Astrocyte of the hippocampus (primary cell): ENCODE measurements around the gene DMBX1.
A peak's percentile ranks its signal among the peaks of the same experiment; 100 is the strongest.

Experiments used
- DNase-seq: peaks from one replicate; pipeline ENCODE4 v3.0.0; 2011; ENCODE audit warnings: low read depth, low spot score

The DMBX1 gene

DNA sequence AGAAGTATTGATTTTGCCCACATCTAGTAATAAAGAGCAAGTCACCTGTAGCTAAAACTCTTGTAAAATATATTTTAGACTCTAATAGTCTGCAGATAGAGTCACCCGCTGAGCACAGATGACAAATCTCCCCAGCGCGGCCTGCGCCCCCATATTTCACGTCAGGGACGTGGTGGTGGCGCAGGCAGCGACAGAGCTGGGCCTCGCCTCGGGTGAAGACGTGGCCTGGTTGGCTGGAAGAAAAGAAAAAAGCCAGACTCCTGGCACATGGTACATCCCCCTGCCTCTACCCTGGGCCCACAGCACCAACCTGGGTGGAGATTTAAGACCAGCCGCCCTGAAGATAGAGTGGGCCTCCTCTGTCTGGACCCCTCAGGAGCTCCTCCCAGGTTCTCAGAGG, 6.0 kb upstream of the DMBX1 start:
- DNase-seq = no peak

DNA sequence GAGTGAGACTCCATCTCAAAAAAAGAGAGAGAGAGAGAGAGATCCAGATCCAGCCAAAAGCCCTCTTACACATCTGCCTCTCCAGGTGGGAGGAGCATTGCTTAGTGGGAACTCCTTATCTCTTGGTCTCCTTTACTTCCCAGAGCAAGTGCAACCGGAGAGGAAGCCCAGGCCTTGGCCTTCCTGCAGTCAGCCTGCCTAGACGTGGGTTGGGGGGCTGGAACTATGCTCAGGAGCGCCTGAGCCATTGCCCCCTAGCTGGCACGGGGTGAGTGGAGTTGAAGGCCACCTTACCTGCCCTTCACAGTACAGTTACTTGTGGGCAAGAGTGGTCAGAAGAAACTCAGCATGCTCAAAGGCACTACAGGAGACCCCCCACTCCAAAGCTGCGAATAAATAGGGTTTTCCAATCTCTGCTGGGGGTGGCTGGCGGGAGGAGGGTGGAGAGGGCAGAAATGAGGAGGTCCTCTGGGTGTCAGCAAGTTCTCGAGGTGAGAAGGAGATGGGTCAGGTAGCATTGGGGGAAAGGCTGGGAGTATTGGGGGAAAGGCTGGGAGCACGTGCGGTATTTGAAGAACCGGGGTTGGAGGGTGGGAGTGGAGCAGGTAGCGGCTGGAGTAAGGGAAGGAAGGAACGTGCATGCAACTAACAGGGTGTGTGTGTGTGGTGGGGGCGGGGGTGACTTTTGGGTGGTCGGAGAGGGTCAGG, 4.7 kb upstream of the DMBX1 start:
- no peak for DNase-seq

DNA sequence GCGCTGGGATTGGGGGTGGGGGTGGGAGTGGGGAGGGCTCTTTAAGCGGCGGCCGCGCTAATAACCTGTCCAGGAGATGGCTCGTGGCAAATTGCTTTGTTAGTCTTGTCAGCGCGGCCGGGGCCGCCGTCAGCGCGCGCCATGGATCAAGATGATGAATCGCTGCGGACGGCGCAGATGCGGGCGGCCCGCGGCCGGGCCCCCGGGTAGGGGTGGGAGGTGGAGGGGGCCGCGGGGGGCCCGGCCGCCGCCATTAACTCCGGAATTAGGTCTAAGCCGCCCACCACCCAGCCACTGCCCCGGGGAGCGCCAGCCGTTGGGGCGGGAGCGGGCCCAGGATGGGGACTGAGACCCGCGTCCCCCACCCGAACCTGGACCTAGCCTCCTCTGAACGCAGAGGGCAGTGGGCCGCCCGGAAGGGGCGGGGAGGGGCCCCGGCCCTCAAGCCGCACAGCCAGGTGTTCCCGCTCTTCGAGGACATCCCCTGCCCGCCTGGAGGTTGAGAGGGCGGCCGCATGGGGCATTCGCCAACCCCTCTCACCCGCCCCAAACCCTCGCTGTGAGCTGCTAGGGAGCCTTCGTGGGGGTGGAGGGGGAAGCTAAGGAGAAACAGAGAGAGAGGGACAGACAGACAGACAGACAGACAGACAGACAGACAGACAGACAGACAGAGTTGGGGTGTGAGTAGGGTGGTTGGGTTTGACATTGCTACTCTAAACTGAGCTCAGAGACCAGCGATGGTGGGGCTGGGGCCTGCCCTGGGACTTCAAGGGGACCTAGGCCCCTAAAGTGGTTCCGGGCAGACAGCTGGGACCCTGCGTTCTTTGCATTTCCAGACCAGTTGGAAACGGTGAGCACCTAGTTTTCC, 3.8 kb upstream of the DMBX1 start:
- no peak for DNase-seq

DNA sequence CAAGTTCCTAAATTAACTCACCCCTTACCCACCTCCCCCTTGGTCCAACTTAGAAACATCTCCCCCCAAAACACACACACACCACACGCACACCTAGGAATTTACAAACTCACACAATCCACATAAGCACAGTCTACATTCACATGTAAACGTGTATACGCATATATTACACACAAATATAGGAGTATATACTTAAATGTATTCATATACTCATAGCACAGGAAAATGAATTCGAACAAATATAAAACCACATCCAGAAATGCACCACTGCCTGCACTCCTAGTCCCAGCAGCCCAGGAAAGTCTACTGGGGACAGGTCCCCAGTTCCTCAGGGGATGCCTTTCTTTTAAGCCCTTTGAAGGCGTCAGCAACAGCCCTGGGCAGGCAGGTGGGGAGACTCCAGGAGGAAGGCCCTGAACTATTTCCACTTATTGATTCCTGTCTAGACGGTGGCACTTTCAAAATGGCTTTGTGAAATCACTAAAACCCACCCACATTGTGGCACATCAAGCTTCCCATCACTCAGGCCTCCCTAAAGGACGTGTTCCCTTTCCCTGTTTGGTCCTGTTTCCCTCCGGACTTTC, 3.1 kb upstream of the DMBX1 start:
- DNase-seq = no peak

GRCh38 chr1:46487818-46488218, 1.8 kb upstream of the DMBX1 start:
- DNase-seq = peak; percentile 33

DNA sequence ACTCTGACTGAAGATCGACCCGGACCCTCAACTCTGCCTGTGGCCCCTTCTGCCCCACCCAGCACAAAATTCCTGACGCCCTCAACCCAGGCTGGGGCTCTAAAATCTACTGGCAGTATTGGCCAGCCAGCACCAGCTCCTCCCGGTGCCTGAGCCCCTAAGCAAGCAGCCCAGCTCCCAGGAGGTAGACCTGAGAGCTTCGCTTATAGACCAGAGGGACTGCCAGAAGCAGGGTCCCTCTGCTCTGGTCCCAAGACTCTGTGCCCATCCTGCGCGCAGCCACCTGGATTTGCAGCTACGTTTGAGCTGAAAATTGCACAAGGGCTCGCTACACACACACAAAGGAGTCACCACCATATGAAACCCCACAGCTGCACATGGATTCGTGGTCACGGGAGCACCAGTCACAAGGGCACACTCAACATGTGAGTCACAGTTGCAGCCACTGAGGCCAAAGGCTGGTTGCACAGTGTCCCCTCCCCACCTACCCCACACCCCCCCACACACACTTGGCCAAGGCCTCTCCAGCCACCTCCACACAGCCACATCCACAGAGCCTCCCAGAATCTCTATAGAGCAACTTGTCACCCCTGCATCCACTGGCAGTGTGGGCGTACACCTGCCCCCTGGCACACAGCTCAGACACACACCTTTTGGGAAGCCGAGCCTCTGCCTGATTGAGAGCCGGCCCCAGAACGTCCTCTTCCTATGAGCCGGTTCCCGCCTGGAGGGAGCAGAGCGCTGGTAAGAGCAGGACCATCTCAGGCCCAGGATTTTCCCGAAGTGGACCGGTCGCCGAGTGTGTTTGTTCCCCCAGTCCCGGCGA, 1.1 kb upstream of the DMBX1 start:
- DNase-seq = no peak

DNA sequence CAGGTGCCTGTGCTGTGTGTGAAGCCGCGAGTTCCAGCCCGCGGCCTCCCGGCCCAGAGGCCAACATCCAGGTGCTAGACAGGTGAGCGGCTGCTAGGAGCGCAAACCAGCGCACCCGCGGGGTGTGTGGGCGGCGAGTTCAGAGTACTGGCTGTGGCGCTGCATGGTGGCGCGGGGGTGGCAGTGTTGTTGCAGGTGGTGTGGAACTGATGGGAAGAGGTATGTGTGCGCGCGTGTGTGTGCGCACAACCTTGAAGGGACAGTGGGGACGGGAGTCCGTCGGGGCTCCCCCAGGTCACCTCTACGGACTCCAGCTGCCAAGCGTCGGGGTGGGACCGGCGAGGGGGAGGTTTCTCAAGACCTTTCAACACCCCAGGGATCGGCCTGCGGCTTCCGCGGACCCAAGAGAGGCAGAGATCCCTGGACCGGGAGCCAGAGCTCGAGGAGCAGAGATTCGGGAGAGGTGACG, 433 bp upstream of the DMBX1 start:
- DNase-seq = no peak

DNA sequence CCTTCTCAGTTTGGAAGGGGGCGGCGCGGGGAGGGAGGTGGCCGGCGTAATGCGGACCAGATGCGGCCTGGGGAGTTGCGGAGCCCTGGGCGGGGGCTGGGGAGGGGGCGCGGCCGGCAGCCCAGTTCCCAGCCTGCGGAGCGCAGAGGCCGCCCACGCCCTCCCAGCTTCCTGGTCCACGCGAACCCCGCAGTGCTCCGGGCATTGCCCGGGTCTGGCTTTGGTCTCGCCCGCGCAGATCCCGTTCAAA, 695 bp downstream of the DMBX1 start:
- no peak for DNase-seq

- DNase-seq = peak; percentile 53
These were observed 1.2 kb downstream of the DMBX1 start for GRCh38 chr1:46490656-46491442.

GRCh38 chr1:46491443-46492268, 2.0 kb downstream of the DMBX1 start:
- peak; percentile 23 for DNase-seq

- DNase-seq = no peak
These were observed 2.7 kb downstream of the DMBX1 start for GRCh38 chr1:46492269-46492853.

- DNase-seq = no peak
These were observed 3.2 kb downstream of the DMBX1 start for GRCh38 chr1:46492871-46493270.

GRCh38 chr1:46493316-46494032, 3.8 kb downstream of the DMBX1 start:
- DNase-seq = no peak

DNA sequence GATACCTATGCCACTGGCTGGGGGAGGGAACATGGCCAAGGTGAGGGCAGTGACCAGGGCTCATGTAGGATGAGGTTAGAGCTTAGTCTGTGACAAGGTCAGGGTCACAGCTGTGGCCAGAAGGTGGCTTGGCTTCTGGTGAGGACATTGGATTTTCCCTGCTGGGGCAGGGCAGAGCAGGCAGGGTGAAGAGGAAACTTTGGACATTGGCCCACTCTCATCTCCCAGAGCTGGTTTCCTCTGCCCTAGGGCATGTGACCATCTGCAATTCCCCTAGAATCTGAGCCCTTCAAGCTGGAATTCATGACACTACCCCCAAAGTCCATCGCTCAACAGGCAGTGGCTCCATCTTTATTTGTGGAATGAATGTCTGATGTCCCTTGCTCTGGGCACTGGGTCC, 5.3 kb downstream of the DMBX1 start:
- no peak for DNase-seq

DNA sequence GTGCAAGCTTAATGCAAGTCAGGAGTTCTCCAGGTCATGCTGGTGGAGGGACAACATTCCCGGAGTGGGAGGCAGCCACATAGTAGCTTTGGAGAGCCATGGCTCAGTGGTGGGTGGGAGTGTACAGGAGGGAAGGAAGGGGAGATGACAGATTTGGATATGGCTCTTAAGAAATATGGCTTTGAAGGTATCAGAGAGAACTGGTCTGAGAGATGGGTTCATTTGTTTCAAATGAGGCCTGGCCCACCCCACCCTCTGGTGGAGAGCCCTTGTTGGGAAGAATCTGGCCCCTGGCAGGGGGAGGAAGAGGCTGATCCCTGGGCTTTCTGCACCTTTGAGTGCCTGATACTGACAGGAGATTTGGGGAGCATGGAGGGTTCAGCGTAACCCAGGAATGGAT, 6.1 kb downstream of the DMBX1 start:
- no peak for DNase-seq

DNA sequence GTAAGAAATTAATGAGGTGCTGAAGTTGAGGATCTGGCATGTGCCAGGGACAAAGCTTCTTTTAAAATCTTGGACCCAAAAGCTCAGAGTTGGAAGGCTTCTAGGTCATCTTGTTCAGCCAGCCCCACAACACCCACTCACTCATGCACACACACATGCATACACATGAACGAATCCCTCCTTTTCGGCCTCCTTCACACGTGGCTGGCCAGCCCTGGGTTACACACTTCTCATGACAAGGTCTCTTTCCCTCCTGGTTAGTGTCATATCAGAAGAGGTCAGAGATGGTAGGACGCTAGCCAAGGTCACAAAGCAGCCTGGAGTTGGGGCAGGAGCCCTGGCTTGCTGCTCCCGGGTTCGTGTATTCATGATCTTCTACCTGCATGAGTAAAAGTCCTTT, 6.9 kb downstream of the DMBX1 start:
- DNase-seq = no peak

DNA sequence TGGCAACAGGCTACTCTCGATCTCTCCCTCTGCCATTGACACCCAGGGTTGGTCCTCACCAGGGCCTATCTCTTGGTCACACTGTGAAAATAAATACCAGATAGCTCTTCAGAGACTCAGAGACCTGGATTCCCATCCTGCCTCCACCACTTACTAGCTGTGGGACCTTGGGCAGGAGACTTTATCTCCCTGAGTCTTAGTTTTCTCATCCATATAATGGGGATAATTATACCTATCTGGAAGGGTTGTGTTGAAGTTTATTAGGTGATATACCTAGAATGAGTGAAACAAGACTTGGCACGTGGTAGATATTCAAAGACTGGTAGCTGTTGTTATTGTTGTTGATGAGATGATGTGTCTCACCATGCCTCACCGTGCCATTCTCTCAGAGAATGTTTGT, 7.4 kb downstream of the DMBX1 start:
- DNase-seq = no peak

DNA sequence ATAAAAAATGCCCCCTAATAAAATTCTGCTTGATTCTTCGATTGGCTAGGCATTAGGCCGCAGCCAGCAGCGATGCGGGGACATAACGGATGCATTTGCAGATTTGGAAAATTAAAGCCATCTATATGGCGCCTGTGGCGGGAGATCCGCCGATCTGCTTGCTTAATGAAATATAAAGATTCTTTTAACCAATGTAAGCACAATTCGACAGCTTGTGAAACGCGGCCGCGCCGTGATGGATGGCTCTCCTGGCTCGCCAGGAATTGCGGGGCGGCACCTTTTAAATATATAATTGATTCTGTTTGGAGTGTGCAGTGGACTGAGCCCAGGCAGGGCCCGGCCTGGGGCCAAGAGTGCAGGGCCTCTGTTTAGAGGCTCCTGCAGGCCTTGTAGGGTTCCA, 8.0 kb downstream of the DMBX1 start:
- DNase-seq = no peak

DNA sequence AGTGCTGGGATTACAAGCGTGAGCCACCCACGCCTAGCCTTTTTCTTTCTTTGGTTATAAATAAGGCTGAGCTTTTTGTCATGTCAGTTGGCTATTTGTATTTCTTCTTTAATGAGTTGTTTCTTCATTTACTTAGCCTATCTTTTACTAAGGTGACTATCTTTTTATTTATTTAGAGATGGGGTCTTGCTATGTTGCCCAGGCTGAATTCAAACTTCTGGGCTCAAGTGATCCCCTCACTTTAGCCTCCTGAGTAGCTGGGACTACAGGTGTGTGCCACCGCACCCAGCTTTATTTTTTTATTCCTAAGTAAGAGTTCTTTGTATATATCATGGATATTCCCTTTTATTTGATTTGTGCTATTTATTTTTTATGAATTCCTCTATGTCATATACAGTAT, 11.9 kb downstream of the DMBX1 start:
- no peak for DNase-seq
